ENCODE data around the gene RBM8A. TPM values are rescaled to one million over a fixed set of nuclear protein-coding genes. Genes with fewer than 3 reads are reported as not detected.

Gene RBM8A
- total and polyA plus RNA-seq, 7 experiments from 2014 or later, result 115 to 182 (median 140) TPM

- ChIA-PET POLR2A (interaction anchor here (0.8 to 6.0 kb wide), 13 partner anchors 20 to 135 kb away, joined by 3 to 137 read pairs (median 23); partner anchors contain the start of genes PEX11B, PIAS3, POLR3C and RBM8A), CTCF (interaction anchor here (0.6 to 1.9 kb wide), 4 partner anchors 28 to 112 kb away, joined by 3 to 8 read pairs (median 4); no protein-coding TSS in a partner anchor)
- Histone ChIP-seq H3K4me1 (ENCODE audit: control insufficient read depth in 2 of 2, insufficient read depth in 2 of 2, low read length in 2 of 2) (peaks cover 47 to 60% of the 10 kb centered on the region in 2 donors), H3K9me3 (ENCODE audit: control insufficient read depth in 2 of 3, low read length in 3 of 3) (no peaks in the 10 kb centered on the region), H3K27ac (ENCODE audit: low read depth, low read length) (peak overlapping the region; percentile 94), H3K4me3 (ENCODE audit: low read length) (no peak overlapping the region), H3K27me3 (ENCODE audit: control insufficient read depth in 2 of 2, insufficient read depth in 2 of 2, low read length in 2 of 2) (no peaks in the 10 kb centered on the region), H3K36me3 (ENCODE audit: control insufficient read depth in 2 of 3, insufficient read depth in 3 of 3, low read length in 3 of 3) (no peaks in the 10 kb centered on the region)
- Mint-ChIP-seq H3K27ac (peak overlapping the region in 8 of 9 donors; percentile 33 to 92 (median 90)), H3K4me3 (peak overlapping the region; percentile 20 to 99 (median 91)), H3K4me1 (peaks cover 61 to 76% (median 69%) of the 10 kb centered on the region in 7 donors), H3K36me3 (peaks cover 0 to 7% (median 0%) of the 10 kb centered on the region in 5 donors), H3K27me3 (peaks cover 0 to 4% (median 0%) of the 10 kb centered on the region in 5 donors), H3K9me3 (peaks cover 0 to 1% (median 0%) of the 10 kb centered on the region in 11 donors)
- intact Hi-C loops (cut with micrococcal nuclease), result no loop called here
- no peak for DNase-seq
- ATAC-seq, result no peak
These were observed 32.0 kb upstream of the RBM8A start for GRCh38 chr1:145959333-145959732.

GRCh38 chr1:145958734-145959133, 31.4 kb upstream of the RBM8A start:
- H3K36me3 ChIP-seq (ENCODE audit: control insufficient read depth in 2 of 3, insufficient read depth in 3 of 3, low read length in 3 of 3), result no peaks in the 10 kb centered on the region
- Mint-ChIP-seq H3K27me3 (peaks cover 0 to 4% (median 0%) of the 10 kb centered on the region in 5 donors), H3K36me3 (peaks cover 0 to 12% (median 0%) of the 10 kb centered on the region in 5 donors), H3K4me3 (peak overlapping the region; percentile 46 to 99 (median 90)), H3K4me1 (peaks cover 61 to 74% (median 69%) of the 10 kb centered on the region in 7 donors), H3K9me3 (peaks cover 0 to 1% (median 0%) of the 10 kb centered on the region in 11 donors), H3K27ac (peak overlapping the region in 7 of 9 donors; percentile 33 to 92 (median 91))
- H3K4me3 ChIP-seq (ENCODE audit: low read length), result no peak overlapping the region
- no peaks in the 10 kb centered on the region for H3K27me3 ChIP-seq (ENCODE audit: control insufficient read depth in 2 of 2, insufficient read depth in 2 of 2, low read length in 2 of 2)
- intact Hi-C loops (cut with micrococcal nuclease), result loop anchor here (1.0 kb wide), 5 partner anchors 21 to 99 kb away; partner anchors contain the start of genes PEX11B (in 1 of the 2), PIAS3 (in 1 of the 2) and RBM8A (in 1 of the 2)
- no peaks in the 10 kb centered on the region for H3K9me3 ChIP-seq (ENCODE audit: control insufficient read depth in 2 of 3, low read length in 3 of 3)
- peak overlapping the region; percentile 94 for H3K27ac ChIP-seq (ENCODE audit: low read depth, low read length)
- POLR2A ChIA-PET, result interaction anchor here (0.8 to 6.0 kb wide), 24 partner anchors 9 to 135 kb away, joined by 3 to 137 read pairs (median 6); partner anchors contain the start of genes PEX11B, PIAS3, POLR3C and RBM8A
- DNase-seq (no peak), ATAC-seq (no peak)
- CTCF ChIA-PET, result interaction anchor here (1.0 to 2.2 kb wide), 9 partner anchors 8 to 112 kb away, joined by 3 to 20 read pairs (median 5); partner anchors contain the start of genes ITGA10, PIAS3 and RBM8A
- H3K4me1 ChIP-seq (ENCODE audit: control insufficient read depth in 2 of 2, insufficient read depth in 2 of 2, low read length in 2 of 2), result peaks cover 44 to 63% of the 10 kb centered on the region in 2 donors

- intact Hi-C loops (cut with micrococcal nuclease), result loop anchor here (1.0 to 2.0 kb wide), 8 partner anchors 11 to 98 kb away; partner anchors contain the start of genes PIAS3 (in 2 of the 2), RBM8A (in 2 of the 2) and PEX11B (in 1 of the 2)
These were observed 30.4 kb upstream of the RBM8A start, which contains the start of gene LIX1L for GRCh38 chr1:145957443-145958319. TSS of gene LIX1L (minus strand) at chr1:145958017. CDS start at chr1:145957927, 90 bp downstream.

GRCh38 chr1:145956781-145957442, 29.6 kb upstream of the RBM8A start:
- Histone ChIP-seq H3K36me3 (ENCODE audit: control insufficient read depth in 2 of 3, insufficient read depth in 3 of 3, low read length in 3 of 3) (no peaks in the 10 kb centered on the region), H3K4me1 (ENCODE audit: control insufficient read depth in 2 of 2, insufficient read depth in 2 of 2, low read length in 2 of 2) (peaks cover 35 to 62% of the 10 kb centered on the region in 2 donors), H3K9me3 (ENCODE audit: control insufficient read depth in 2 of 3, low read length in 3 of 3) (no peaks in the 10 kb centered on the region), H3K4me3 (ENCODE audit: low read length) (peak overlapping the region; percentile 70), H3K27ac (ENCODE audit: low read depth, low read length) (peak overlapping the region; percentile 94), H3K27me3 (ENCODE audit: control insufficient read depth in 2 of 2, insufficient read depth in 2 of 2, low read length in 2 of 2) (no peaks in the 10 kb centered on the region)
- DNase-seq (peak in 3 of 9 donors; percentile 27 to 33 (median 29)), ATAC-seq (no peak)
- H3K36me3 Mint-ChIP-seq, result peaks cover 0 to 22% (median 4%) of the 10 kb centered on the region in 5 donors
- H3K27ac Mint-ChIP-seq, result peak overlapping the region; percentile 87 to 98 (median 92)
- peaks cover 0 to 1% (median 0%) of the 10 kb centered on the region in 11 donors for H3K9me3 Mint-ChIP-seq
- ChIA-PET POLR2A (interaction anchor here (0.6 to 6.0 kb wide), 24 partner anchors 7 to 98 kb away, joined by 3 to 137 read pairs (median 8); partner anchors contain the start of genes ANKRD34A, PEX11B, PIAS3 and POLR3GL), CTCF (interaction anchor here (0.5 to 2.2 kb wide), 5 partner anchors 20 to 98 kb away, joined by 3 to 20 read pairs (median 7); partner anchors contain the start of genes PIAS3 and RBM8A)
- H3K27me3 Mint-ChIP-seq, result peaks cover 0 to 3% (median 0%) of the 10 kb centered on the region in 5 donors
- peak overlapping the region; percentile 88 to 99 (median 98) for H3K4me3 Mint-ChIP-seq
- peaks cover 61 to 74% (median 68%) of the 10 kb centered on the region in 7 donors for H3K4me1 Mint-ChIP-seq
- intact Hi-C loops (cut with micrococcal nuclease), result loop anchor here (1.0 to 2.0 kb wide), 6 partner anchors 7 to 98 kb away; partner anchors contain the start of genes ANKRD34A (in 1 of the 2), PIAS3 (in 1 of the 2), POLR3GL (in 1 of the 2) and RBM8A (in 1 of the 2)

More at GRCh38 chr1:145957443-145958319, 30.4 kb upstream of the RBM8A start, which contains the start of gene LIX1L:
- peak within 1 kb of the TSS; percentile 94 for H3K27ac ChIP-seq (ENCODE audit: low read depth, low read length)
- peak within 1 kb of the TSS; percentile 87 to 98 (median 92) for H3K27ac Mint-ChIP-seq
- ChIA-PET POLR2A (interaction anchor here (0.8 to 6.0 kb wide), 38 partner anchors 8 to 134 kb away, joined by 3 to 137 read pairs (median 7); partner anchors contain the start of genes NUDT17, PEX11B, PIAS3 and POLR3C), CTCF (interaction anchor here (0.7 to 2.2 kb wide), 13 partner anchors 9 to 111 kb away, joined by 3 to 20 read pairs (median 4); partner anchors contain the start of genes ITGA10, PIAS3 and RBM8A)
- peaks cover 0 to 4% (median 0%) of the 10 kb centered on the region in 5 donors for H3K27me3 Mint-ChIP-seq
- peak within 1 kb of the TSS; percentile 88 to 99 (median 98) for H3K4me3 Mint-ChIP-seq
- DNase-seq (peak; percentile 79 to 97 (median 94)), ATAC-seq (peak; percentile 95)
- peaks cover 0 to 18% (median 0%) of the 10 kb centered on the region in 5 donors for H3K36me3 Mint-ChIP-seq
- peaks cover 0 to 1% (median 0%) of the 10 kb centered on the region in 11 donors for H3K9me3 Mint-ChIP-seq
- H3K4me3 ChIP-seq (ENCODE audit: low read length), result peak within 1 kb of the TSS; percentile 70
- no peaks in the 10 kb centered on the region for H3K9me3 ChIP-seq (ENCODE audit: control insufficient read depth in 2 of 3, low read length in 3 of 3)
- H3K36me3 ChIP-seq (ENCODE audit: control insufficient read depth in 2 of 3, insufficient read depth in 3 of 3, low read length in 3 of 3), result no peaks in the 10 kb centered on the region
- H3K4me1 Mint-ChIP-seq, result peaks cover 59 to 70% (median 66%) of the 10 kb centered on the region in 7 donors
- H3K27me3 ChIP-seq (ENCODE audit: control insufficient read depth in 2 of 2, insufficient read depth in 2 of 2, low read length in 2 of 2), result no peaks in the 10 kb centered on the region
- peaks cover 35 to 57% of the 10 kb centered on the region in 2 donors for H3K4me1 ChIP-seq (ENCODE audit: control insufficient read depth in 2 of 2, insufficient read depth in 2 of 2, low read length in 2 of 2)

- intact Hi-C loops (cut with micrococcal nuclease), result loop anchor here (1.0 to 2.0 kb wide), 2 partner anchors 8 to 14 kb away; partner anchors contain the start of genes ANKRD34A (in 1 of the 2) and POLR3GL (in 1 of the 2)
- peaks cover 38 to 67% of the 10 kb centered on the region in 2 donors for H3K4me1 ChIP-seq (ENCODE audit: control insufficient read depth in 2 of 2, insufficient read depth in 2 of 2, low read length in 2 of 2)
These were observed 29.1 kb upstream of the RBM8A start for GRCh38 chr1:145956361-145956760.

More at GRCh38 chr1:145956361-145956760, 29.1 kb upstream of the RBM8A start:
- peak overlapping the region; percentile 94 for H3K27ac ChIP-seq (ENCODE audit: low read depth, low read length)
- ChIA-PET CTCF (interaction anchor here (0.5 to 1.9 kb wide), 2 partner anchors 51 to 86 kb away, joined by 3 read pairs; no protein-coding TSS in a partner anchor), POLR2A (interaction anchor here (0.6 to 6.0 kb wide), 14 partner anchors 8 to 80 kb away, joined by 3 to 137 read pairs (median 9); partner anchors contain the start of genes ANKRD34A, PEX11B, POLR3GL and RBM8A)
- Mint-ChIP-seq H3K4me1 (peaks cover 62 to 79% (median 69%) of the 10 kb centered on the region in 7 donors), H3K27me3 (no peaks in the 10 kb centered on the region), H3K36me3 (peaks cover 0 to 26% (median 8%) of the 10 kb centered on the region in 5 donors), H3K27ac (peak overlapping the region; percentile 87 to 98 (median 92)), H3K9me3 (peaks cover 0 to 1% (median 0%) of the 10 kb centered on the region in 11 donors), H3K4me3 (peak overlapping the region; percentile 88 to 99 (median 98))
- H3K9me3 ChIP-seq (ENCODE audit: control insufficient read depth in 2 of 3, low read length in 3 of 3), result no peaks in the 10 kb centered on the region
- H3K27me3 ChIP-seq (ENCODE audit: control insufficient read depth in 2 of 2, insufficient read depth in 2 of 2, low read length in 2 of 2), result no peaks in the 10 kb centered on the region
- H3K36me3 ChIP-seq (ENCODE audit: control insufficient read depth in 2 of 3, insufficient read depth in 3 of 3, low read length in 3 of 3), result no peaks in the 10 kb centered on the region
- ATAC-seq (no peak), DNase-seq (no peak)
- H3K4me3 ChIP-seq (ENCODE audit: low read length), result peak overlapping the region; percentile 70

All from naive thymus-derived CD4-positive, alpha-beta T cell (primary cell).